HPDE6-E6E7 (cell line): ENCODE measurements around the gene PCID2.

Source experiments
- DNase-seq: peaks from one replicate; pipeline ENCODE4 v3.0.0; 2011; ENCODE audit warnings: missing footprints; ENCODE audit errors: extremely low spot score

The PCID2 gene

GRCh38 chr13:113219256-113219940 is 10.9 kb upstream of the PCID2 start:
- DNase-seq = no peak

- DNase-seq = no peak
Observed at GRCh38 chr13:113218586-113218985, 10.1 kb upstream of the PCID2 start.

- DNase-seq = peak; percentile 85
Observed at GRCh38 chr13:113216254-113217048, 8.0 kb upstream of the PCID2 start.

GRCh38 chr13:113211774-113212173 is 3.3 kb upstream of the PCID2 start:
- DNase-seq = no peak

- no peak for DNase-seq
Observed at GRCh38 chr13:113210833-113211232, 2.4 kb upstream of the PCID2 start.

GRCh38 chr13:113209759-113210421 is 1.4 kb upstream of the PCID2 start:
- DNase-seq = peak; percentile 60

- DNase-seq = peak; percentile 59
Observed at GRCh38 chr13:113209336-113209758, 878 bp upstream of the PCID2 start, which contains the start of gene CUL4A. Gene CUL4A, plus strand, starts transcription at chr13:113209613. Its CDS starts 15 bp downstream, at chr13:113209628.

- no peak for DNase-seq
Observed at GRCh38 chr13:113207890-113208420, 514 bp downstream of the PCID2 start.

- no peak for DNase-seq
Observed at GRCh38 chr13:113207460-113207859, 1.0 kb downstream of the PCID2 start.

GRCh38 chr13:113205428-113205931 is 3.0 kb downstream of the PCID2 start:
- no peak for DNase-seq

GRCh38 chr13:113204378-113204734 is 4.1 kb downstream of the PCID2 start:
- no peak for DNase-seq

GRCh38 chr13:113203507-113204377 is 4.7 kb downstream of the PCID2 start:
- DNase-seq = no peak

- DNase-seq = no peak
Observed at GRCh38 chr13:113202912-113203311, 5.6 kb downstream of the PCID2 start.

- DNase-seq = no peak
Observed at GRCh38 chr13:113201815-113202214, 6.7 kb downstream of the PCID2 start.

- no peak for DNase-seq
Observed at GRCh38 chr13:113196970-113197737, 11.3 kb downstream of the PCID2 start.

- no peak for DNase-seq
Observed at GRCh38 chr13:113195360-113195759, 13.1 kb downstream of the PCID2 start.

GRCh38 chr13:113192902-113193301 is 15.6 kb downstream of the PCID2 start:
- no peak for DNase-seq

- no peak for DNase-seq
Observed at GRCh38 chr13:113192279-113192678, 16.2 kb downstream of the PCID2 start.

GRCh38 chr13:113190181-113190580 is 18.3 kb downstream of the PCID2 start:
- no peak for DNase-seq
